Measurements from ENCODE around the gene BLVRB. TPM values are rescaled to one million over a fixed set of nuclear protein-coding genes. Genes with fewer than 3 reads are reported as not detected.

BLVRB gene
- total and polyA plus RNA-seq, 2 experiments from 2014 or later = 43.7 to 53.7 TPM

DNA sequence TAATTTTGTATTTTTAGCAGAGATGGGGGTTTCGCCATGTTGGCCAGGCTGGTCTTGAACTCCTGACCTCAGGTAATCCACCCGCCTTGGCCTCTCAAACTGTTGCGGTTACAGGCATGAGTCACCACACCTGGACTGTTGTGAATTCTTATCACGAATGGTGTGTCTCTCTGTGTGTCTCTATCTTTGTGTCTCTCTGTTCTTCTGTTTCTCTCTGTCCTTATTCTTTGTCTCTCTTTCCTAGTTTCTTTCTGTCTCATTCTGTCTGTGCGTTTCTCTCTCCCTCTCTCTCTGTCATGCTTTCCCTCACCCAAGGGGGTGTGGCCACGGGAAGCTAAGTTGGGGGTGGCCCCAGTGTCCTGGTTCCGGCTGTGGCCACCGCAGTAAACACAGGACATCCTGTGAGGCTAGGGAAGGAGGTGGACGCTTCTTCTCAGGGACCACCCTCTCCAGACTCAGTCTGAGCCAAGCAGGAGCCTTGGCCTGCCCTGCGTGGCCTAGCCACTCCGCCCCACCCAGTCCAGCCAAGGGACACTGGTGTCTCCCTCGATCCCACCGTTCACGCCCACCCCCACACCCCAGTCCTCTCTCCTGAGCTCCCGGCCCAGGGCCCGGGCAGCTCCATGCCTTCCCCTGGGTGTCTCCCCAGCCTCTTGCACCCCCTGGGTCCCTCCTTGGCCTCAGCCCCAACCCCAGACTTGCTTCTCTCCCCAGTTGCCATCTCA is 48.5 kb downstream of the BLVRB start:
- no peak overlapping the region for H3K4me3 ChIP-seq
- H3K4me2 ChIP-seq = no peak overlapping the region
- no peak for TF ChIP-seq CREB1 (CRISPR knock-in tag; IDR thresholded peaks at IDR 0.05; ENCODE audit: low read depth)
- TF ChIP-seq, protein P1, sequence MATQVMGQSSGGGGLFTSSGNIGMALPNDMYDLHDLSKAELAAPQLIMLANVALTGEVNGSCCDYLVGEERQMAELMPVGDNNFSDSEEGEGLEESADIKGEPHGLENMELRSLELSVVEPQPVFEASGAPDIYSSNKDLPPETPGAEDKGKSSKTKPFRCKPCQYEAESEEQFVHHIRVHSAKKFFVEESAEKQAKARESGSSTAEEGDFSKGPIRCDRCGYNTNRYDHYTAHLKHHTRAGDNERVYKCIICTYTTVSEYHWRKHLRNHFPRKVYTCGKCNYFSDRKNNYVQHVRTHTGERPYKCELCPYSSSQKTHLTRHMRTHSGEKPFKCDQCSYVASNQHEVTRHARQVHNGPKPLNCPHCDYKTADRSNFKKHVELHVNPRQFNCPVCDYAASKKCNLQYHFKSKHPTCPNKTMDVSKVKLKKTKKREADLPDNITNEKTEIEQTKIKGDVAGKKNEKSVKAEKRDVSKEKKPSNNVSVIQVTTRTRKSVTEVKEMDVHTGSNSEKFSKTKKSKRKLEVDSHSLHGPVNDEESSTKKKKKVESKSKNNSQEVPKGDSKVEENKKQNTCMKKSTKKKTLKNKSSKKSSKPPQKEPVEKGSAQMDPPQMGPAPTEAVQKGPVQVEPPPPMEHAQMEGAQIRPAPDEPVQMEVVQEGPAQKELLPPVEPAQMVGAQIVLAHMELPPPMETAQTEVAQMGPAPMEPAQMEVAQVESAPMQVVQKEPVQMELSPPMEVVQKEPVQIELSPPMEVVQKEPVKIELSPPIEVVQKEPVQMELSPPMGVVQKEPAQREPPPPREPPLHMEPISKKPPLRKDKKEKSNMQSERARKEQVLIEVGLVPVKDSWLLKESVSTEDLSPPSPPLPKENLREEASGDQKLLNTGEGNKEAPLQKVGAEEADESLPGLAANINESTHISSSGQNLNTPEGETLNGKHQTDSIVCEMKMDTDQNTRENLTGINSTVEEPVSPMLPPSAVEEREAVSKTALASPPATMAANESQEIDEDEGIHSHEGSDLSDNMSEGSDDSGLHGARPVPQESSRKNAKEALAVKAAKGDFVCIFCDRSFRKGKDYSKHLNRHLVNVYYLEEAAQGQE (IDR thresholded peaks at IDR 0.05; ENCODE audit: unreplicated experiment) = no peak
- TF ChIP-seq POLR2AphosphoS5 (IDR thresholded peaks at IDR 0.05; ENCODE audit: low read depth) = no peak
- no peak for TF ChIP-seq STAT1 (IDR thresholded peaks at IDR 0.05; ENCODE audit: unreplicated experiment)
- no peak for TF ChIP-seq JUNB (IDR thresholded peaks at IDR 0.05; ENCODE audit: unreplicated experiment)
- Mint-ChIP-seq H3K9me3 (no peaks in the 10 kb centered on the region), H3K4me1 (peaks cover 25% of the 10 kb centered on the region), H3K27ac (peak overlapping the region; percentile 2; the same call in 1 of the 2 replicates), H3K27me3 (ENCODE audit: insufficient read depth, low read depth, poor library complexity) (peaks cover 2% of the 10 kb centered on the region), H3K36me3 (ENCODE audit: low read depth) (peaks cover 3% of the 10 kb centered on the region; the same call in 1 of the 3 replicates), H3K4me3 (no peak overlapping the region)
- H3K79me2 ChIP-seq (replicated peaks; ENCODE audit: insufficient read depth) = no peaks in the 10 kb centered on the region
- DNase-seq (ENCODE audit: low spot score) (no peak), ATAC-seq (no peak)
- no peaks in the 10 kb centered on the region for H3F3A ChIP-seq (replicated peaks; ENCODE audit: low read depth)
- H4K20me1 ChIP-seq (replicated peaks; ENCODE audit: insufficient read depth) = no peaks in the 10 kb centered on the region
- H3K27me3 ChIP-seq (ENCODE audit: insufficient read depth) = no peaks in the 10 kb centered on the region
- H3K36me3 ChIP-seq (ENCODE audit: insufficient read depth) = no peaks in the 10 kb centered on the region
- H2AFZ ChIP-seq = peak overlapping the region; percentile 66; the same call in 1 of the 2 replicates
- no peaks in the 10 kb centered on the region for H3K9me2 ChIP-seq (ENCODE audit: insufficient read depth)
- H3K4me1 ChIP-seq (ENCODE audit: insufficient read depth) = peaks cover 17% of the 10 kb centered on the region
- no peak overlapping the region for H3K27ac ChIP-seq (ENCODE audit: low read depth)

DNA sequence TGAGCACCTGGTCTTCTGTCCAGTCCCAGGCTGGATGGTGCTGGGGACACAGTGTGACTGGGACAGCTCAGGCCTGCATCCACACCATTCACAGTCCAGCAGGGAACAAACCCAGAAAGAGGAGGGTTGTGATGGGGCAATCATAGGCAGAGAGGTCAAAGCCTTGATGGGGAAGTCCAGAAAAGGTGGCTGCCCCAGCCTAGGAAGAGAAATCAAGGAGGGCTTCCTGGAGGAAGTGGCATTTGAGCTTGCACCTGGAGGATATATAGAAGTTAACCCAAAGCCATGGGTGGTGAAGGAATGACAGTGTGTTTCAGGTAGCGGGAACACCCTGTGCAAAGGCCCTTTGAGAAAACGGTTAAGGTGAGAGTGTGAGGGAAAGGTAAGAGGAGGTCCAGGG is 49.8 kb downstream of the BLVRB start:
- Histone ChIP-seq H3F3A (replicated peaks; ENCODE audit: low read depth) (no peaks in the 10 kb centered on the region), H3K9me2 (ENCODE audit: insufficient read depth) (no peaks in the 10 kb centered on the region), H3K4me1 (ENCODE audit: insufficient read depth) (peaks cover 15% of the 10 kb centered on the region), H4K20me1 (replicated peaks; ENCODE audit: insufficient read depth) (no peaks in the 10 kb centered on the region), H3K4me2 (no peak overlapping the region), H3K27me3 (ENCODE audit: insufficient read depth) (no peaks in the 10 kb centered on the region), H3K36me3 (ENCODE audit: insufficient read depth) (no peaks in the 10 kb centered on the region), H3K4me3 (no peak overlapping the region), H3K79me2 (replicated peaks; ENCODE audit: insufficient read depth) (no peaks in the 10 kb centered on the region), H2AFZ (no peak overlapping the region), H3K27ac (ENCODE audit: low read depth) (no peak overlapping the region)
- Mint-ChIP-seq H3K4me1 (peaks cover 29% of the 10 kb centered on the region), H3K27me3 (ENCODE audit: insufficient read depth, low read depth, poor library complexity) (peaks cover 2% of the 10 kb centered on the region), H3K9me3 (no peaks in the 10 kb centered on the region), H3K27ac (no peak overlapping the region), H3K36me3 (ENCODE audit: low read depth) (peaks cover 3% of the 10 kb centered on the region; the same call in 1 of the 3 replicates), H3K4me3 (no peak overlapping the region; the same call in 2 of the 3 replicates)
- no peak for DNase-seq (ENCODE audit: low spot score)
- no peak for ATAC-seq
- TF ChIP-seq ZNF114 (CRISPR knock-in tag; IDR thresholded peaks at IDR 0.05) (no peak), EZH2 (IDR thresholded peaks at IDR 0.05; ENCODE audit: low read depth, unreplicated experiment) (no peak), JUNB (IDR thresholded peaks at IDR 0.05; ENCODE audit: unreplicated experiment) (no peak), STAT1 (IDR thresholded peaks at IDR 0.05; ENCODE audit: unreplicated experiment) (no peak), POLR2AphosphoS5 (IDR thresholded peaks at IDR 0.05; ENCODE audit: low read depth) (no peak), ZNF331 (CRISPR knock-in tag; IDR thresholded peaks at IDR 0.05; ENCODE audit: low read depth) (no peak), EZH2phosphoT487 (IDR thresholded peaks at IDR 0.05; ENCODE audit: unreplicated experiment) (no peak), CREB1 (CRISPR knock-in tag; IDR thresholded peaks at IDR 0.05; ENCODE audit: low read depth) (no peak)
- TF ChIP-seq, protein P2, sequence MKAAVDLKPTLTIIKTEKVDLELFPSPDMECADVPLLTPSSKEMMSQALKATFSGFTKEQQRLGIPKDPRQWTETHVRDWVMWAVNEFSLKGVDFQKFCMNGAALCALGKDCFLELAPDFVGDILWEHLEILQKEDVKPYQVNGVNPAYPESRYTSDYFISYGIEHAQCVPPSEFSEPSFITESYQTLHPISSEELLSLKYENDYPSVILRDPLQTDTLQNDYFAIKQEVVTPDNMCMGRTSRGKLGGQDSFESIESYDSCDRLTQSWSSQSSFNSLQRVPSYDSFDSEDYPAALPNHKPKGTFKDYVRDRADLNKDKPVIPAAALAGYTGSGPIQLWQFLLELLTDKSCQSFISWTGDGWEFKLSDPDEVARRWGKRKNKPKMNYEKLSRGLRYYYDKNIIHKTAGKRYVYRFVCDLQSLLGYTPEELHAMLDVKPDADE (IDR thresholded peaks at IDR 0.05) = no peak
- TF ChIP-seq, protein P1 (IDR thresholded peaks at IDR 0.05; ENCODE audit: unreplicated experiment) = no peak
- TF ChIP-seq, protein P3, sequence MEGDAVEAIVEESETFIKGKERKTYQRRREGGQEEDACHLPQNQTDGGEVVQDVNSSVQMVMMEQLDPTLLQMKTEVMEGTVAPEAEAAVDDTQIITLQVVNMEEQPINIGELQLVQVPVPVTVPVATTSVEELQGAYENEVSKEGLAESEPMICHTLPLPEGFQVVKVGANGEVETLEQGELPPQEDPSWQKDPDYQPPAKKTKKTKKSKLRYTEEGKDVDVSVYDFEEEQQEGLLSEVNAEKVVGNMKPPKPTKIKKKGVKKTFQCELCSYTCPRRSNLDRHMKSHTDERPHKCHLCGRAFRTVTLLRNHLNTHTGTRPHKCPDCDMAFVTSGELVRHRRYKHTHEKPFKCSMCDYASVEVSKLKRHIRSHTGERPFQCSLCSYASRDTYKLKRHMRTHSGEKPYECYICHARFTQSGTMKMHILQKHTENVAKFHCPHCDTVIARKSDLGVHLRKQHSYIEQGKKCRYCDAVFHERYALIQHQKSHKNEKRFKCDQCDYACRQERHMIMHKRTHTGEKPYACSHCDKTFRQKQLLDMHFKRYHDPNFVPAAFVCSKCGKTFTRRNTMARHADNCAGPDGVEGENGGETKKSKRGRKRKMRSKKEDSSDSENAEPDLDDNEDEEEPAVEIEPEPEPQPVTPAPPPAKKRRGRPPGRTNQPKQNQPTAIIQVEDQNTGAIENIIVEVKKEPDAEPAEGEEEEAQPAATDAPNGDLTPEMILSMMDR (conservative IDR thresholded peaks at IDR 0.05; ENCODE audit: low read depth in 2 of 2) = no peak
